Stimulated activated CD8-positive, alpha-beta memory T cell treated with anti-CD3 and anti-CD28 coated beads, Interleukin-2, amount 100 ng/mL, for 48 hours (primary cell): ENCODE data around the gene VSIR.

ENCODE experiments used
- DNase-seq, 2 donors: peaks; one replicate each; pipeline ENCODE4 v3.0.0-alpha.2; 2020; ENCODE audit warnings: low read depth in 2 of 2

The VSIR gene

GRCh38 chr10:71773221-71773971 lies at the start of gene VSIR:
TSS of gene VSIR (minus strand) at chr10:71773520. CDS start at chr10:71773439, 81 bp downstream.
- DNase-seq, result peak; percentile 92

DNA sequence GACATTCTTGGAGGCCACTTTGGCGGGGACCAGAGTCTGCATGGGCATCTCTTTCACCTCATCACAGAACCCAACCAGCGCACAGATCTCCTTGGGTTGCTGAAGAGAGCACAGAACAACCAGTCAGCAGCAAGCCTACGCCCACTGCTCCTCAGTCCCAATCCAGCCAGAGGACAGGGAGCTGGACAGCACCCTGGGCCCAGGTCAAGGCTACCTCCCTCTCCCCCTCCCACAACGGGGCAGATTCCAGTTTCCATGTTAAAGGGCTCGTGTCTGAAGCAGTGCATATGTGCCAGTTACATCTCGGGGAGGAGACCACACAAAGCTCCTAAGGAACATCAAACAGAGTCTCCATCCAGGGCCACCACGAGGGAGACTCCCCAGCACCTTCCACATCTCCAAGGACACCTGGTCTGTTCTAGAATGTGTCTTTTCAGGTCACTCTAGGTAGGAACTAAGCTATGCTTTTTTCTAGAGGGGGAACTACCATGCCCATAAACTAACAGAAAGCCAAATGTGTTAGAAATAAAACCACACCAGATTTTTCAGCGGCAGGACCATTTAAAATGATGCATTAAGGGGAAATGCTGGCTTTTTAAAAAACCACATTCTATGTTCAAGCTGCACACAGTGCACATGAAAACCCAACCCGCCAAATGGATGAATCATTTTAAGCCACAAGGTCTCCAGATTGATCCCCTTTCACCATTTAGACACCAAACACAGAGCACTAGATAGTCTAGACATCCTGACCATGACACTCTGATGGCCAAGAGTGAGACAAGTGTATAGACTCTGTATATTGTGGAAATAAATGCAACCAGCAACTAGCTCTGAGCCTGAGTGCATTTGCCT lies 48.8 kb upstream of the VSIR start:
- DNase-seq, result no peak

GRCh38 chr10:71820966-71821365 lies 47.6 kb upstream of the VSIR start:
- no peak for DNase-seq

DNA sequence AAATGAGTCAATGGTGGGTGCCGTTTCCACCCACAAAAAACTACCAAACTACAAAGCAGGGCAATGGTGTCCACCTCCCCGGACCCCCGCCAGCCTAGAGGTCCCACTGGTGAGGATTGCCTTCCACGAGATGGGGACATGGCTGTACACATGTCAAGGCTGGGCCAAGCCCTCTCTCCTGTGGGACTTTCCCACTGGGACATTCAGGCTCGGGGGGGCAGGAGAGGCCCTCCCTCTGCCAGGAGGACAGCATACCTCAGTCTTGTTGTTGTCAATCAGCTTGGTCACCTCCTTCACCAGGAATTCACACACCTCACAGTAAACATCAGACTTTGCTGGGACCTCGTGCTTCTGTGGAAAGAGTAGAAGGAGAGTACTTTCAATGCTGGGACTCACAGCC lies 46.7 kb upstream of the VSIR start:
- DNase-seq, result no peak

DNA sequence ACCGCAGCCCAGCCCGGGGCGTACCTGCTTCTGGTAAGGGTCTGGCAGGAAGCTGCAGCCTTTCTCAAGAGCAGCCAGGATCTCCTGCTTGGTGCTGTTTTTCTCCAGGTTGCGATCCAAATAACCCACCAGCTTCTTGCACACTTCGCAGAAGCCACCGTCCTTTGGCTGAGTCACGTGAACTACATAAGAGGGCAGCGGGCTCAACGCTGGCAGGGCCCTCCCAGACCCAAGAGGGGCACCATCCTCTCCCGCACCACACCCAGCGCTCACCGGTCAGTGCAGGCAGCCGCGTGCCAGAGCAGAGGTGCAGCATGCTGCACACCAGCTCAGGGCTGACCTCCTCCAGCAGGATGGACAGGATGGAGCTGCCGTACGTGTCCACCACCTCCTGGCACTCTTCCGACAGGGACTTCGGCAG lies 46.1 kb upstream of the VSIR start:
- no peak for DNase-seq

DNA sequence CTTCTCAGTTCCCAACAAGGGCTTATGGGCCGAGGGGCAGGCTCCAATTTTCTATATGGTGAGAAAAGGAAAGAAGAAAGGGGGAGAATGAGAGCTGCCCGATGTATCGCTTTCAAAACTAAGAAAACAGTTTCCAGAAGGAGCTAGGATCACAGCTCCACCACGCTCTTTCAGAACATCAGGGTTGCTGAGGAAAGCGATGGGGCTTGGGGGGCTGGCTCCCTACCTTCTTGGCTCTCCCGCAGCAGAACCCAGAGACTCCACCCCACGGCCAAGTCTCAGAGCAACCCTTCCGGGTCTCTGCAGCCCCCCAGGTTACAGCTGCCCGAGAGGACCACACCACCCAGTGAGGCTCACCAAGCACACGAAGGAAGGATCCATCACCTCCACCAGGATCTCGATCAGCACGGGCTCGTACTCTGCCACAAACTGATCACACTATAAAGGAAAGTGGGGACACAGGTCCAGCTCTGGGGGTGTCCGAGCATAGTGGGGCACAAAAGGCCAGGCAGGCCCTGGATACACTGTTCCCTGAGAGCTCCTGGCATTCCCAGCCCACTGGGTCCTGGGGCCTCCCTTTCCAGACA lies 45.4 kb upstream of the VSIR start:
- DNase-seq, result no peak

- DNase-seq, result no peak
These were observed 44.7 kb upstream of the VSIR start for GRCh38 chr10:71817831-71818655.

DNA sequence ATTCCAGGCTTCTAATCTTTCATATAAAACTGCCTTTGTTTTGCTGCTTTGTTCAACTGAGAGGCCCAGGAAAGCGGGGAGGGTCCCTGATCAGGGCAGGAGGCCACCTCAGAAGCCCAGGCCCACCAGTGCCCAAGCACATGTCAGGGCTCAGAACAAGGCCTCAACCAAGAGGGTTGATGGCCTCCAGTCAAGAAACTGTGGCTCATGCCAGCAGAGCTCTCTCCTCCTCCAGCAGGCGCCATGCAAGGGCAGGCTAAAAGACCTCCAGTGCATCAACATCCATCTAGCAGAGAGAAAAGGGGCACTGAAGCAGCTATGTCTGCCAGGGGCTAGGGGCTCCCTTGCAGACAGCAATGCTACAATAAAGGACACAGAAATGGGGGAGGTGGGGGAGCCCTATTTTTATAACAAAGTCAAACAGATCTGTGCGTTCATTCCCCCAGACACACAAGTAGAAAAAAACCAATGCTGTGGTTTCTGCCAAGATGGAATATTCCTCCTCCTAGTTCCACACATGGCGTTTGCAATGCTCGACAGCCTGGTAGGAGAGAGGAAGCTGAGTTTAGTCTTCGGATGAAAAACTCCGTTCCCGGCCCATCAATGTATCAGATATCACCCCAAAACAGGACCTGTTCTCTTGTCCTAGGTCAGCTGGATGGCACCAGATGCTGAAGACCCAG lies 43.8 kb upstream of the VSIR start:
- DNase-seq, result no peak

- DNase-seq, result no peak
These were observed 43.1 kb upstream of the VSIR start for GRCh38 chr10:71816421-71816851.

GRCh38 chr10:71815515-71816130 lies 42.3 kb upstream of the VSIR start:
- no peak for DNase-seq

- DNase-seq, result no peak
These were observed 41.6 kb upstream of the VSIR start for GRCh38 chr10:71814922-71815411.

DNA sequence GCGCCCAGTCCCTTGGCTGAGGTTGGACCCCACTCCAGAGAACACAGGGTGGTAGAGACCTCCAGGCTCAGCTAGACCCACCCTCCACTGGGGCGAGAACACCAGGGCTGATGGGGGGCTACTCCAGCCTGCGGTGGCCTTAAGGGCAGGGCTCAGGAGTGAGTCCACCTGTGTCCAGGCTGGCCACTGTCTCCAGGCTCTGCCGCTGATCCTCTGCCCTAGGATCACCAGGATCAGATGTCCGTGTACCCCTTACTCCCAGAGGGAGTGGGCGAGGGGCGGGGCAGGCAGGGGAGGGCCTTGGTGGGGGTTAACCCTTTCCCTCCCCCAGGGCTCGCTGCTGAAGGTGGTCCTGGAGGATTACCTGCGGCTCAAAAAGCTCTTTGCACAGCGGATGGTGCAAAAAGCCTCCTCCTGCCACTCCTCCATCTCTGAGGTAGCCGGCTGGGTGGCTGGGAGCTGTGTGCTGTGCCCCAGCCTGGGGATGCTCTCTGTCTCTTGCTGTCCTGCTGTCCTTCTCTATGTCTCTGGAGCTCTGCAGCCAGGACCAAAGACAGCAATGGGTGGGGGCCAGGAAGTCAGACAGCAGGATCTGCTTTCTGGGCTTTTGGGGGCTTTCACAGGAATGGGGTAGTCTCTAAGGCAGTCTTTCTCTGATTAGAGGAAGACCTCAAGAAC lies 39.7 kb upstream of the VSIR start:
- DNase-seq, result no peak

- peak; percentile 71 to 80 for DNase-seq
These were observed 38.9 kb upstream of the VSIR start for GRCh38 chr10:71812016-71812912.

GRCh38 chr10:71811351-71811750 lies 38.0 kb upstream of the VSIR start:
- no peak for DNase-seq

GRCh38 chr10:71810048-71810750 lies 36.9 kb upstream of the VSIR start:
- DNase-seq, result no peak

DNA sequence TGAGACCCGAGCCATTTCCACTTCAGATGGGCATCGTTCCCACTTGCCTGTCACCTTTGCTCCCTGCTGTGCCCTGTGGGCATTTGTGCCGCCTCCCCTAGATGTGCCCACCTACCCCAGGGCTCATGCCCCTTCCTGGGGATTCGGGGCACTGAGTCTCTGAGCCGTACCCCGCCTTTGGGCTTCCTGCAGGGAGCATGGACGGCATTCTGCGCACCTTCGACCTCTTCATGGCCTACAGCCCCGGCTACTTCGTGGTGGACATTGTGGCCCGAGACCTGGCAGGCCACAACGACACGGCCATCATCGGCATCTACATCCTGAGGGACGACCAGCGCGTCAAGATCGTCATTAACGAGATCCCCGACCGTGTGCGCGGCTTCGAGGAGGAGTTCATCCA lies 36.3 kb upstream of the VSIR start:
- no peak for DNase-seq

DNA sequence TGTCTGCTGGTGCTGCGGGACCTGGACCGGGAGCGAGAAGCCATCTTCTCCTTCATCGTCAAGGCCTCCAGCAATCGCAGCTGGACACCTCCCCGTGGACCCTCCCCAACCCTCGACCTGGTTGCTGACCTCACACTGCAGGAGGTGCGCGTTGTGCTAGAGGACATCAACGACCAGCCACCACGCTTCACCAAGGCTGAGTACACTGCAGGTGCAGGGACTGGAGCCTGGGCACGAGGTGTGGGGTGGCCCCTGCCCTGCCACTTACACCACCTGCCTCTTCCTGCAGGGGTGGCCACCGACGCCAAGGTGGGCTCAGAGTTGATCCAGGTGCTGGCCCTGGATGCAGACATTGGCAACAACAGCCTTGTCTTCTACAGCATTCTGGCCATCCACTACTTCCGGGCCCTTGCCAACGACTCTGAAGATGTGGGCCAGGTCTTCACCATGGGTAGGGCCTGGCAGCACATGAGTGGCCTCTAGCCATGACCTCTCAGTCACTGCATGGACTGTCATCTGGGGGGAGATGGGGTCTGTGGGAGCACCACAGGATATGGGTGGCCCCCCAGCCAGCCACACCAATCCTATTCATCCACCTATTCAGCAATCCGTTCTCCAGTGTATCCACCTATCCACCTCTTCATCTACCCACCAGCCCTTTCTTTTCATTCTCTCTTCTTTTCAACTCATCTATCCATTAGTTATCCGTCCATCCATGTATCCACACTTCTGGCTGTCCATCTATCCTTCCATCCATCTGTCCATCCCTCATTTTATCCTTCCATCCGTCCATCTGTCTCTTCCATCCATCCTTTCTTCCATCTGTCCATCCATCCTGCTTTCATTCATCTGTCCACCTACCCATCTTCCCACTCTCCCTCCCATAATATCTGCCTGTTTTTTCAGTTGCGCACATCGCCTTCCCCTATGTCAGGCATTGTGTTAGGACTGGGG lies 34.5 kb upstream of the VSIR start:
- no peak for DNase-seq
